Activated CD4-positive, alpha-beta T cell treated with anti-CD3 and anti-CD28 coated beads for 24 hours (primary cell): Measurements from ENCODE around the gene HAT1.

Source experiments
- DNase-seq, 2 donors: peaks; one replicate each; pipeline ENCODE4 v3.0.0-alpha.2; 2020; ENCODE audit warnings: low read depth in 2 of 2

Gene HAT1

GRCh38 chr2:171919453-171919852, 2.8 kb upstream of the HAT1 start:
- DNase-seq: no peak

GRCh38 chr2:171921970-171922229, 361 bp upstream of the HAT1 start:
- DNase-seq: no peak

GRCh38 chr2:171923206-171923605, 945 bp downstream of the HAT1 start:
- no peak for DNase-seq

- no peak for DNase-seq
Measured at GRCh38 chr2:171924170-171924942, 2.1 kb downstream of the HAT1 start.

GRCh38 chr2:171930385-171930784, 8.1 kb downstream of the HAT1 start:
- no peak for DNase-seq

GRCh38 chr2:171939058-171939742, 16.9 kb downstream of the HAT1 start:
- DNase-seq: no peak

- no peak for DNase-seq
Measured at GRCh38 chr2:171939743-171940071, 17.4 kb downstream of the HAT1 start.

GRCh38 chr2:171941316-171941699, 19.0 kb downstream of the HAT1 start:
- DNase-seq: no peak

GRCh38 chr2:171943869-171944268, 21.6 kb downstream of the HAT1 start:
- DNase-seq: no peak

GRCh38 chr2:171952276-171952675, 30.0 kb downstream of the HAT1 start:
- DNase-seq: no peak

- no peak for DNase-seq
Measured at GRCh38 chr2:171952748-171953147, 30.5 kb downstream of the HAT1 start.

- no peak for DNase-seq
Measured at GRCh38 chr2:171956135-171956825, 34.0 kb downstream of the HAT1 start.

- no peak for DNase-seq
Measured at GRCh38 chr2:171957061-171957460, 34.8 kb downstream of the HAT1 start.

GRCh38 chr2:171958475-171958874, 36.2 kb downstream of the HAT1 start:
- DNase-seq: no peak

GRCh38 chr2:171959998-171960397, 37.7 kb downstream of the HAT1 start:
- no peak for DNase-seq

GRCh38 chr2:171960570-171960969, 38.3 kb downstream of the HAT1 start:
- no peak for DNase-seq

GRCh38 chr2:171963198-171963597, 40.9 kb downstream of the HAT1 start:
- no peak for DNase-seq

GRCh38 chr2:171964308-171964707, 42.0 kb downstream of the HAT1 start:
- no peak for DNase-seq

- no peak for DNase-seq
Measured at GRCh38 chr2:171965238-171965637, 43.0 kb downstream of the HAT1 start.

- DNase-seq: no peak
Measured at GRCh38 chr2:171965661-171966060, 43.4 kb downstream of the HAT1 start.

GRCh38 chr2:171966235-171966634, 44.0 kb downstream of the HAT1 start:
- DNase-seq: no peak

GRCh38 chr2:171966688-171967087, 44.4 kb downstream of the HAT1 start:
- DNase-seq: no peak

GRCh38 chr2:171968509-171968908, 46.2 kb downstream of the HAT1 start:
- DNase-seq: no peak
